Measurements from ENCODE around the gene WDR64. TPM values are rescaled to one million over a fixed set of nuclear protein-coding genes. Genes with fewer than 3 reads are reported as not detected.
"Not testable (repeated sequence)": the region's sequence is repeated elsewhere in the genome, so short reads cannot be mapped to it uniquely, and the experiment has no call there.

Gene WDR64
- total and polyA plus RNA-seq, 2 donors (not counting 3 experiments of a cell fraction or from before 2014, with no cell fraction given) = not detected

DNA sequence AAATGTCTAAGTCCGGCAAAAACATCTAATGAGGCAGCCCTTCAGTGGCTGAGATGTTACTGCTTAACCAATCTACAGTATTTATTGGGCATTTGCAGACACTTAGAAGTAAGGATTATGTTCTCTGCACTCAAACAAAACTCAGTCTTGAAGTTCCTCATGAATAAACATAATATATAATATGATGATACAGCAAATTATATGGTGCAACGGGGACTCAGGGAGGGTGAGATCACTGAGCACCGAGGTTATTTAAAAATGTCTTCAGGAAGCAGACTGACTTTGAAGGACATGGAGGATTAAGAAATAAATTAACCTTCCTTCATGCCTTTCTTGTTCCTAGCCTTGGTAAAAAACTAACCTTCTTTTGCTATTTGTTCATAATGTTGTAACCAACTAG is 27.9 kb downstream of the WDR64 start:
- Histone ChIP-seq H3K79me2 (ENCODE audit: control insufficient read depth, insufficient read depth, low read length) (no peaks in the 10 kb centered on the region), H3K9ac (replicated peaks; ENCODE audit: extremely low read depth, insufficient read depth, low read length) (no peak overlapping the region), H4K20me1 (replicated peaks; ENCODE audit: control insufficient read depth, extremely low read depth, insufficient read depth, low read length) (no peaks in the 10 kb centered on the region), H3K27ac (ENCODE audit: insufficient read depth, low read depth, low read length) (no peak overlapping the region), H2AFZ (ENCODE audit: low read depth, low read length) (no peak overlapping the region), H3K4me1 (ENCODE audit: control insufficient read depth, extremely low read depth, insufficient read depth, low read length) (no peaks in the 10 kb centered on the region), H3K36me3 (ENCODE audit: control insufficient read depth in 2 of 2, extremely low read depth in 1 of 2, insufficient read depth in 2 of 2, low read length in 2 of 2) (no peaks in the 10 kb centered on the region), H3K9me1 (replicated peaks; ENCODE audit: control insufficient read depth, extremely low read depth, insufficient read depth, low read length) (no peaks in the 10 kb centered on the region), H3K9me3 (replicated peaks; ENCODE audit: control insufficient read depth, insufficient read depth, low read length) (no peaks in the 10 kb centered on the region), H3K27me3 (ENCODE audit: control insufficient read depth in 2 of 2, insufficient read depth in 2 of 2, low read length in 2 of 2) (no peaks in the 10 kb centered on the region), H3K4me3 (replicated peaks in 1 of 3; ENCODE audit: insufficient read depth in 1 of 3, low read depth in 1 of 3, low read length in 3 of 3) (no peak overlapping the region), H3K4me2 (ENCODE audit: insufficient read depth, low read length) (no peak overlapping the region)
- intact Hi-C loops (cut with micrococcal nuclease) (no loop called here), dilution Hi-C loops (cut with MboI; ENCODE audit: extremely low pct_ligation_motif_present, low sequenced_read_pairs) (no loop called here)
- BruUV-seq (replicated peaks) = no TSS peak
- ChIA-PET CTCF (interaction anchor here (1.4 kb wide), 1 partner anchor 9 kb away, joined by 3 read pairs; no protein-coding TSS in a partner anchor), POLR2A (no interaction called here)
- no peak for DNase-seq (ENCODE audit: low read depth, low spot score)
- TF ChIP-seq CTCF (IDR thresholded peaks at IDR 0.05; ENCODE audit: extremely low read depth in 1 of 2, insufficient read depth in 1 of 2, low read depth in 1 of 2, low read length in 2 of 2) = no peak
- no peak for TF ChIP-seq POLR2AphosphoS5 (IDR thresholded peaks at IDR 0.05; ENCODE audit: insufficient read depth, low read depth, low read length)
- no peak for TF ChIP-seq POLR2A (IDR thresholded peaks at IDR 0.05; ENCODE audit: low read depth, low read length)
- no peak for TF ChIP-seq EZH2 (IDR thresholded peaks at IDR 0.05; ENCODE audit: borderline replicate concordance, low read depth, low read length, severe bottlenecking)
- no peak for TF ChIP-seq MYC (IDR thresholded peaks at IDR 0.05; ENCODE audit: low read depth, low read length)
- TF ChIP-seq GATA2 (IDR thresholded peaks at IDR 0.05; ENCODE audit: insufficient read depth, insufficient read length, low read depth, low read length) = no peak
- TF ChIP-seq JUN (IDR thresholded peaks at IDR 0.05; ENCODE audit: borderline replicate concordance, insufficient read depth, insufficient read length, low read depth) = no peak
- no peak for TF ChIP-seq MAX (IDR thresholded peaks at IDR 0.05; ENCODE audit: insufficient read depth, insufficient read length)
- TF ChIP-seq FOS (IDR thresholded peaks at IDR 0.05; ENCODE audit: borderline replicate concordance, insufficient read depth, low read length) = no peak
- FAIRE-seq = no peak

GRCh38 chr1:241681861-241682448 is 29.9 kb downstream of the WDR64 start:
- H2AFZ ChIP-seq (ENCODE audit: low read depth, low read length); H3K27me3 ChIP-seq (ENCODE audit: control insufficient read depth in 2 of 2, insufficient read depth in 2 of 2, low read length in 2 of 2); H3K9ac ChIP-seq (replicated peaks; ENCODE audit: extremely low read depth, insufficient read depth, low read length); H3K4me1 ChIP-seq (ENCODE audit: control insufficient read depth, extremely low read depth, insufficient read depth, low read length); POLR2A ChIA-PET; H4K20me1 ChIP-seq (replicated peaks; ENCODE audit: control insufficient read depth, extremely low read depth, insufficient read depth, low read length); DNase-seq (ENCODE audit: low read depth, low spot score); H3K79me2 ChIP-seq (ENCODE audit: control insufficient read depth, insufficient read depth, low read length); H3K27ac ChIP-seq (ENCODE audit: insufficient read depth, low read depth, low read length); BruUV-seq (replicated peaks); H3K9me1 ChIP-seq (replicated peaks; ENCODE audit: control insufficient read depth, extremely low read depth, insufficient read depth, low read length); intact Hi-C loops (cut with micrococcal nuclease); H3K4me2 ChIP-seq (ENCODE audit: insufficient read depth, low read length); H3K36me3 ChIP-seq (ENCODE audit: control insufficient read depth in 2 of 2, extremely low read depth in 1 of 2, insufficient read depth in 2 of 2, low read length in 2 of 2); dilution Hi-C loops (cut with MboI; ENCODE audit: extremely low pct_ligation_motif_present, low sequenced_read_pairs); FAIRE-seq; H3K4me3 ChIP-seq (replicated peaks in 1 of 3; ENCODE audit: insufficient read depth in 1 of 3, low read depth in 1 of 3, low read length in 3 of 3); H3K9me3 ChIP-seq (replicated peaks; ENCODE audit: control insufficient read depth, insufficient read depth, low read length): not testable (repeated sequence)
- CTCF ChIA-PET = interaction anchor here (0.9 kb wide), 1 partner anchor 71 kb away, joined by 3 read pairs; no protein-coding TSS in a partner anchor

All from endothelial cell of umbilical vein (primary cell).